Posterior vena cava (tissue), 2 donors: Measurements from ENCODE around the gene NEK3. TPM values are rescaled to one million over a fixed set of nuclear protein-coding genes. Genes with fewer than 3 reads are reported as not detected.
"Not testable (repeated sequence)": the region's sequence is repeated elsewhere in the genome, so short reads cannot be mapped to it uniquely, and the experiment has no call there.

ENCODE experiments used
- DNase-seq: peaks from one replicate; pipeline ENCODE4 v3.0.0-alpha.2; 2020; ENCODE audit warnings: low spot score
- intact Hi-C, 2 donors: fragments of 100-400 bp; cut with DNase I; formaldehyde crosslinking; loops; one replicate each; pipeline versions ENCODE4 v1.14.1 to v1.14.2; 2022 to 2023
- total RNA-seq, 2 donors: library from RNA; stranded (reverse); fragmentation: NEBNext Ultra II Directional; extraction: Animal tissue kit (Norgen Biotek cat#: 25700); gene quantifications; one replicate each; pipeline ENCODE4 v1.2.1, GENCODE V29; 2021
- donor health status: DM: yes; HTN: yes; CAD: no.
- donor health status: DM: yes; HTN: yes; CAD: no.

The NEK3 gene
- total RNA-seq, 2 donors from 2014 or later, result 12.2 to 17.3 TPM

- no peak for DNase-seq
- intact Hi-C loops, result no loop called here
Measured at GRCh38 chr13:52173373-52173772, 14.0 kb upstream of the NEK3 start.

- intact Hi-C loops, DNase-seq: not testable (repeated sequence)
Measured at GRCh38 chr13:52171686-52172085, 12.3 kb upstream of the NEK3 start.

- DNase-seq, intact Hi-C loops: not testable (repeated sequence)
Measured at GRCh38 chr13:52170828-52171391, 11.5 kb upstream of the NEK3 start.

- intact Hi-C loops, result no loop called here
- no peak for DNase-seq
Measured at GRCh38 chr13:52169839-52170238, 10.4 kb upstream of the NEK3 start.

GRCh38 chr13:52165411-52165810 is 6.0 kb upstream of the NEK3 start:
- DNase-seq, result no peak
- intact Hi-C loops, result no loop called here

- intact Hi-C loops, result no loop called here
- DNase-seq, result no peak
Measured at GRCh38 chr13:52164989-52165388, 5.6 kb upstream of the NEK3 start.

GRCh38 chr13:52163878-52164277 is 4.5 kb upstream of the NEK3 start:
- intact Hi-C loops, DNase-seq: not testable (repeated sequence)

GRCh38 chr13:52162279-52163101 is 3.1 kb upstream of the NEK3 start:
- DNase-seq, result no peak
- intact Hi-C loops, result no loop called here

GRCh38 chr13:52161181-52161646 is 1.8 kb upstream of the NEK3 start:
- DNase-seq, result no peak

GRCh38 chr13:52160506-52160905 is 1.1 kb upstream of the NEK3 start:
- DNase-seq, result no peak
- intact Hi-C loops, result no loop called here

More at GRCh38 chr13:52161181-52161646, 1.8 kb upstream of the NEK3 start:
- intact Hi-C loops, result no loop called here

- DNase-seq, result no peak
- intact Hi-C loops, result no loop called here
Measured at GRCh38 chr13:52160053-52160452, 656 bp upstream of the NEK3 start.

GRCh38 chr13:52158629-52159158 is 703 bp downstream of the NEK3 start:
- intact Hi-C loops, result loop anchor here in 1 of 2 donors (1.0 kb wide), 1 partner anchor 20 kb away; no protein-coding TSS in a partner anchor

GRCh38 chr13:52156724-52157261 is 2.6 kb downstream of the NEK3 start:
- intact Hi-C loops, result no loop called here
- DNase-seq, result no peak

More at GRCh38 chr13:52158629-52159158, 703 bp downstream of the NEK3 start:
- no peak for DNase-seq

GRCh38 chr13:52155177-52155576 is 4.2 kb downstream of the NEK3 start:
- no peak for DNase-seq
- intact Hi-C loops, result no loop called here

GRCh38 chr13:52147225-52147624 is 12.2 kb downstream of the NEK3 start:
- intact Hi-C loops, result no loop called here

GRCh38 chr13:52141299-52141698 is 18.1 kb downstream of the NEK3 start:
- DNase-seq, result no peak
- intact Hi-C loops, result no loop called here

More at GRCh38 chr13:52147225-52147624, 12.2 kb downstream of the NEK3 start:
- DNase-seq, result no peak

GRCh38 chr13:52137489-52137888 is 21.9 kb downstream of the NEK3 start:
- DNase-seq, result no peak
- intact Hi-C loops, result no loop called here

GRCh38 chr13:52136763-52137162 is 22.6 kb downstream of the NEK3 start:
- intact Hi-C loops, result no loop called here
- DNase-seq, result no peak

GRCh38 chr13:52130641-52131040 is 28.8 kb downstream of the NEK3 start:
- no peak for DNase-seq
- intact Hi-C loops, result no loop called here
